Measurements from ENCODE around the gene EMP2.
"Not testable (repeated sequence)": the region's sequence is repeated elsewhere in the genome, so short reads cannot be mapped to it uniquely, and the experiment has no call there.

Gene EMP2

DNA sequence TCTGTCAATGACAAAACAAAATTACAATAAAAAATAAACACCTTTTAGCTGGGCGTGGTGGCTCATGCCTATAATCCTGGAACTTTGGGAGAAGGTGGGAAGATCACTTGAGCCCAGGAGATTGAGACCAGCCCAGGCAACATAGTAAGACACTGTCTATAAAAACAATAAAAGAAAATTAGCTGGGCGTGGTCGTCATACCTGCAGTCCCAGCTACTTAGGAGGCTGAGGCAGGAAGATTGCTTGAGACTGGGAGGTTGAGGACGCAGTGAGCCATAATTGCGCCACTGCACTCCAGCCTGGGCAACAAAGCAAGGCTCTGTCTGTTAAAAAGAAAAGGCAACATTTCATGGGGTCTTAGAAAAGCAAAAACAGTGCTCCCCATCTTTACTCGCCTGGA lies 32.7 kb downstream of the EMP2 start:
- no peak for DNase-seq

DNA sequence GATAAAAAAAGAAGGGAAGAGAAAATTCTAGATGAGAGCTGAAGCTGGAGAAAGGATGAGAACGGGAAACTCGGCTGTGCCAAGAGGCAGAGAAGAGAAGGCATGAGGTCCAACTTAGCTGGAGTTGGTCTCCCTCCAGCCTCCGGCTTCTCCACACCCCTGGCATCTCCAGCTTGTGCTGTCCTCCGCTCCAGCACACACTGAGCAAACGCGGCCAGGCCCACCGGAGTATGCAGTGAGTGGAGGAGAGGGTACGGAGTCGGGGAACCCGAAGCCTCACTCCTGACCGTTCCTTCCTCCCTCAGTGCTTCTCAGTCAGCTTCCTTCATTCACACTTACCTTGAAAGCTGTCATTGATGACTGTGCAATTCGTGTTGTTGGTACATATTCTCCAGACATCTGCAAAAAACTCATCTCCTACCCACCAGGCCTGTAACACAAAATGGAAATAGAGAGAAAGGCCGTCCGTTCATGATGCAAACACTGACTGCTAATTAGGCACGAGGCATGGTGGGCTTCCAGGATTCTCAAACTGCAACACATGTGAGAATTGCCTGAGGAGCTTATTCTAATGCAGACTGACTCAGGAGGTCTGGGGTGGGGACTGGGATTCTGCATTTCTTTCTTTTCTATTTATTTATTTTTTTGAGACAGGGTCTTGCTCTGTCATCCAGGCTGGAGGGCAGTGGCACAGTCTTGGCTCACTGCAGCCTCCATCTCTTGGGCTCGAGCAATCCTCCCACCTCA lies 37.0 kb downstream of the EMP2 start:
- DNase-seq, result no peak

DNA sequence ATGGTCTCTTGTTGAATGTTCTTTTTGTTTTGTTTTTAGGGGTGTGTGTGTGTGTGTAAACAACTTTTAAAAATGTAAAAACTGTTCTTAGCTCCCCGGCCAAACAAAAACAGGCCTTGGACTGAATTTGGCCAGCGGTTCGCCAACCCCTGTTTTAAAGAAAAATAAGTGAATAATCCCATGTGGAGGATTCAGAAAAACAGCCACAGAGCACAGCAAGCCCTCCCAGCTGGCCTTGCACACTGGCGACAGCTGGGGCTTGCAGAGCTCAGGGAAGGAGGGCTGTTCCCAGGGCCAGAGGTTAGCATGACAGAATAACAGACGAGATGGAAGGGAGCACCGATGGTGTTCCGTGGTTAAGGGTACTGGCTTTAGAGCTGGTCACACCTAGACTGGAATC lies 39.0 kb downstream of the EMP2 start:
- DNase-seq, result no peak

DNA sequence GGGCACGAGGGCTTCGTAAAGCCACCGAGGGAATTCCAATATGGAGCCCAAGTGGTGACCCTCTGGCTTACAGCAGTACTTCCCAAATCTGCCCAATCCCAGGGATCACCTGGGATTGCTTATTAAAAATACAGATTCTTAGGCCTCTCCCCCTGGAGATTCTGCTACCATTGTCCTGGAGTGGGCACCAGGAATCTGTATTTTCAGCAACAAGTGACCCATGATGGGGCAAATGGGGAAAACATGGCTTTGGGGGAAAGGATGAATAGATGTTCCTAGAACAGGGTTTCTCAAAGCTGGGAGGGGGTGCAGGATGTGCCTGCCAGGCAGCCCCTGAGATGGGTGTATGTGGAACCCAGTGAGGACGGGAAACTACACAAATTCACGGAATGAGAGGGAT lies 40.6 kb downstream of the EMP2 start:
- no peak for DNase-seq

DNA sequence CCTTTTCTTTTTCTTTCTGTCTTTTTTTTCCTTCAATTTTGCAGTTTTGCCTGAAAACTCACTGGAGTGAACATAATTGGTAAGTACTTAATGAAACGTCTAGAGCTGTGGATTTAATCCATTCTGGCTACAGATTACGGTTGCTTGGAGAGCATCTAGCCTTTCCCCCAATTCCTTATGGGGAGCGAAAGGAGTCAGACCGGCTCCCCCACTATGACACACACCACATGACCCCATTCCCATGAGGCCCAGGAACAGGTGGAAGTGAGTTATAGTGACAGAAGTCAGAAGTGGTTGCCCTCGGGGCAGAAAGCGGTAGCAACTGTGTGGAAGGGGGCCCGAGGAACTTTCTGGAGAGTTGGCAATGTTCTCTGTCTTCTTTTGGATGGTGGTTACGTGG lies 41.2 kb downstream of the EMP2 start:
- DNase-seq, result no peak

DNA sequence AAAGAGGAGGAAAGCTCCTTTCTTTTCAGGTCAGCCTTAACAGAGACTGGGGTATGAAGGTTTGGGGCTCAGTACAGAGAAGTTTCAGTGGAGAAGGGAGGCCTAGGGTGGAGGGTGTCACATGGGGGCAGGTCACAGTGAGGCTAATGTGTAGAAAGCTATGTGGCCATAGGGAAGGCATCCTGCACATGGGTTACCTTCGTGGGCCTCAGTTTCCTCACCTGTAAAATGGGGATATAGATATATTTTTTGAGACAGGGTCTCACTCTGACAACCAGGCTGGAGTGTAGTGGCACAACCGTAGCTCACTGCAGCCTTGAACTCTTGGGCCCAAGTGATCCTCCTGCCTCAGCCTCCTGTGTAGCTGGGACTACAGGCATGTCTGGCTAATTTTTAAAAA lies 41.8 kb downstream of the EMP2 start:
- DNase-seq, result no peak

DNA sequence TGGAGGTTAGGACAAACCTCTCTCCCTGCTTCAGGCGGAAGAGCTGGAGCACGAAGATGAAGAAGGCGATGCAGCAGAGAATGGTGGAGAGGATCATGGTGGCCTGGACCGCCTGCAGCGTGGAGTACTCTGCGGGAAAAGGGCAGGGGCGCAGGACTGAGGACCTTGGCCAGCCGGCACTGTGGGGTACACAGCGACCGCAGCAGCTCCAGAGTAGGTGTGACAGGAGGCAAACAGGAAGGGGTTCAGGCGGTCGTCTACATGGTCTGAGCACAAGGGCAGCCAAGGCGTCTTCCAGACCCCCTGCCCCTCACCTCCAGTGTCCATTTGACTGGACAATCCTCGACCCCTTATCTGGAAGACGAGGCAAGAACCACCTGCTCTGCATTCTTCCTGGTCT lies 42.5 kb downstream of the EMP2 start:
- DNase-seq, result no peak

DNA sequence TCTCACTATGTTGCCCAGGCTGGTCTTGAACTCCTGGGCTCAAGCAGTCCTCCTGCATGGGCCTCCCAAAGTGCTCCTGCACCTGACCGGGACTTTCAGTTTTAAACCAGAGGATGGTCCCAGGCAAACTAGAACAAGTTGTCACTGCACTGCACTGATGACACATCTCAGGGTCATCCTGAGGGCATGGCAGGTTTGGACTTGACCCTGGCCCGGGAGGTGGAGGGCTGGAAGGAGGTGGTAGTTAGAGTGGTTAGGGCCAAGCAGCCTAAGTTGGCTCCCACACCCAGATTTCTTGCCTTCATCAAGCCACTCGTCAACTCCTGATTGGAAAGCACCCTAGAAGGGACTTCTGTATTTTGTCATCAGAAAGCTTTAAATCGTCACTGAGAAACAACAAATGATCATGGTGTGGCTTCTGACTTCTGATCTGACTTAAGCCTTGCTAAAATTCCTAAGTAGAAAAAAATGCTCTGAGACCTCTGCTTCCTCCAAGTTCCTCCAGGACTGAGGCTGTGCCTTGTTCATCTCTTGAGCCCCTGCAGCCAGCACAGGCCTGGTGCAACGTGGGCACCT lies 43.5 kb downstream of the EMP2 start:
- no peak for DNase-seq

DNA sequence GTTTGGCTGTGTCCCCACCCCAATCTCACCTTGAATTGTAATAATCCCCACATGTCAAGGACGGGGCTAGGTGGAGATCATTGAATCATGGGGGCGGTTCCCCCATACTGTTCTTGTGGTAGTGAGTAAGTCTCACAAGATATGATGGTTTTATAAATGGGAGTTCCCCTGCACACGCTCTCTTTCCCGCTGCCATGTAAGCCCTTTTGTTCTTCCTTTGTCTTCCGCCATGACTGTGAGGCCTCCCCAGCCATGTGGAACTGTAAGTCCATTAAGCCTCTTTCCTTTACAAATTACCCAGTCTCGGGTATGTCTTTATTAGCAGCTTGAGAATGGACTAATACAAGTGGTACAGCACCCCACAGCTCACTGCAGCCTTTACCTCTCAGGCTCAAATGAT lies 44.1 kb downstream of the EMP2 start:
- not testable (repeated sequence) for DNase-seq

DNA sequence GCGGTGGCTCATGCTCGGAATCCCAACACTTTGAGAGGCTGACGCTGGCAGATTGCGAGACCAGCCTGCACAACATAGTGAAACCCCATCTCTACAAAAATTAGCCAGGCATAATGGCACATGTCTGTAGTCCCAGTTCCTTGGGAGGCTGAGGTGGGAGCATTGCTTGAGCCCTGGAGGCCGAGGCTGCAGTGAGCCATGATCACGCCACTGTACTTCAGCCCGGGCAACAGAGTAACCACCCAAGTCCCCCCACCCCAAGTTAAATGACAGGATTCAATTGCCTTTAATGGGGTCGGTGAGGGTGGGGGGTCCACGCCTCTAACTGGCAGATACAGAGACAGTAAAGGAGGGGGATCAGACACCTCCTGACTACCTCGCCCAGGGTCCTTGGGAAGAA lies 44.9 kb downstream of the EMP2 start:
- no peak for DNase-seq

DNA sequence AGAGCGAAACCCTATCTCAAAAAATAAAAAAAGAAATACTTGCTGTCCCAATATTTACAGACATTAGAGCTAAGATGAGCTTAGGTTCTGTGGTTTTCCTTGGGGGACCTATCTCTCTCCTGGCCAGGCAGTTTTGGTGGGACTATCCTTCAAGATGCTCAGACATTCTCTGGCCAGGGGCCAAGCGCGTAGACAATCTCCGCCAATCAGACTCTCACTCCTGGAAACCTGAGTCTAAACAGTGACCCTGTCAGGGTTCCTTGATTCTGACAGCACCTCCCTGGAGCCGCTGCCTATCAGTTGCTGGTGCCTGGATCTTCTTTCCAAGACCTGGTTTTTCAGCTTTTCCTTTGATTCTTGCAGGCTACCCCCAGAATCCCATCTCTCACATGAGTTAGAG lies 45.6 kb downstream of the EMP2 start:
- no peak for DNase-seq

DNA sequence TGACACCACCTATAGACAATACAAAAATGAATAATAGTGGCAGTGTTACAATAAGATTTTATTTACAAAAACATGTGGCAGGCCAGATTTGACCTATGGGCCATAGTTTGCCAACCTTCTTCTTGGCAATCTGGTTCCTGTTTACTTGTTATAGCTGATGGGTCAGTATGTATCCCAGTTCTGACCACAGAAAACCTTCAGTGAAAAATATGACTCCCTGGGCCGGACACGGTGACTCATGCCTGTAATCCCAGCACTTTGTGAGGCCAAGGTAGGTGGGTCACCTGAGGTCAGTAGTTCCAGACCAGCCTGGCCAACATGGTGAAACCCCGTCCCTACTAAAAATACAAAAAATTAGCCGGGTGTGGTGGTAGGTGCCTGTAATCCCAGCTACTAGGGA lies 46.8 kb downstream of the EMP2 start:
- not testable (repeated sequence) for DNase-seq

DNA sequence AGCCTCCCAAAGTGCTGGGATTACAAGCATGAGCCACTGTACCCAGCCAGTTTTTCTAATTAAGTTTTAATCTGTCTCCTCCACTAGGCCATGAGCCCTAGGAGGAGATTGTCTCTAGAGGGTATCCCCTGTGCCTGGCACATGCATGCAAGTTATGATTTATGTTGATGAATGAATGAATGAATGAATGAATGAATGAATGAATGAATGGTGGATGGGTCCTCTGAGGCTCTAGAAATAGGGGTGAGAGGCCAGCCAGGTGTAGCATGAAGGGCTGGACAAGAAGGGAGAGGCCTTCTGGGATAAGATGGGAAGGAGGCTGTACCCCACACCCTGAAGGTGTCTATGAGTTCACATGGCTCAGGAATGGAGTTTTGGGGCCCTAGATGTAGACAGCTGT lies 48.8 kb downstream of the EMP2 start:
- DNase-seq, result no peak

DNA sequence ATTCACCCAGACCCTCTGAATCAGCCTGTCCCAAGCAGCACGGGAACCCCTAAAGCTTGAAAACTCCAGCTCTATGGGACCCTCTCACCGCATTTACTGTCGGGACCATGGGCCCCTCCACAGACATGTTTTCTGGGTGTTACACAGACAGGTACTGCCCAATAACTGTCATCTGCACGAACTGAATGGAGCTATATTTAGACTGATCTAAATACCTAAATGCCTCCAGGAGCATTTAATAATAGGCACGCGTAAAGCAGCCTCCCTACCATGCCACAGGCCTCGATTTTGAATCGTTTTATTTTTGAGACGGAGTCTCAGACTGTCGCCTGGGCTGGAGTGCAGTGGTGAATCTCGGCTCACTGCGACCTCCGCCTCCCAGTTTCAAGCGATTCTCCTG lies 49.7 kb downstream of the EMP2 start:
- DNase-seq, result no peak

DNA sequence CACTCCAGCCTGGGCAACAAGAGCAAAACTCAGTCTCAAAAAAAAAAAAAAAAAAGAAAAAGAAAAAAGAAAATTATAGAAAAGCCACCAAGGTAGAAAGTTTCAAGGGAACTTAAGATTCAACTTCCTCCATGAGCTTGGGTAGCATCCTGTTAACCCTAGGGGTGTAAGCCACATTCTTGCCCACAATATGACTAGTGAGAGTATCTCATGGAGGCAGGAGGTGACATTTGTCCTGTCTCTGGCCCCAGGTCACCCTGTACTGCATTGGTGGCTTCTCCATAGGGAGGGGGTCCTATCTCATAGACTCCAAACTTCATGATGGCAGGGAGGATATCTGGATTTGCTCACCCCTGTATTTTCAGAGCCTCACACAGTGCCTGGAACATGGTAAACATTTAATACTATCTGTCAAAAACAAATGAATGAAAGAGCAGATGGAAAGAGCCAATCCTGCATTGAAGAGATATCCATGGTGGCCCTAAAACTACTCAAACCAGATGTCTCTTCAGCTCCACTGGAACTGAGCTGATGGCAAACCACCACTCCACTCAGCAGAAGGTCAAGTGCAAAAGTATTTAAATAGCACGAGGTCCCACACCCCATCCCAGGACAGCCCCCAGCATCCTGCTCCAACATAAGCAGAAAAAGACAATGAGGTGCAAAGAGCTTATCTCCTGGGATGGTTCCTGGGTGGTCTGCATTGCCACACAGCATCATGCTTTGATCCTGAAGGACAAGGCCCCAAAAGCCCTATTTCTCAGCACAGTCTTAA lies 50.3 kb downstream of the EMP2 start:
- no peak for DNase-seq

DNA sequence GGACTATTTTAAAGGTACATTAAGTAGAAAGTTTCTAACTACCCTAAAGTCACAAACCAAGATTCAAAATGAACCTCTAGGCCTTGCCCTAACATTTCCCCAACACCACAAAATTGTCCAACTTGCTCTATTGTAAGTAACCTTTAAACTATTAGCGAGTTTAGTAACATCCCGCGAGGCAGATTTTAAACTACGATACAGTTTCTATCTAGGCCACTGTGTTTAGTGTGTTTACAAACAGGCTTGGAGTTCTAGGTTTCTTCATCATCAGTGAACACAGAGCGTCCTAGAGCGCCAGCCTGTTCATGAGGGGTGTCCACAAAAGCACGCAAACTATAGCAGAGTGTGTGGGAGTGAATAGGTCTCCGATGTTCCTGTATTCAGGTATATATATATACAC lies 51.8 kb downstream of the EMP2 start:
- DNase-seq, result no peak

DNA sequence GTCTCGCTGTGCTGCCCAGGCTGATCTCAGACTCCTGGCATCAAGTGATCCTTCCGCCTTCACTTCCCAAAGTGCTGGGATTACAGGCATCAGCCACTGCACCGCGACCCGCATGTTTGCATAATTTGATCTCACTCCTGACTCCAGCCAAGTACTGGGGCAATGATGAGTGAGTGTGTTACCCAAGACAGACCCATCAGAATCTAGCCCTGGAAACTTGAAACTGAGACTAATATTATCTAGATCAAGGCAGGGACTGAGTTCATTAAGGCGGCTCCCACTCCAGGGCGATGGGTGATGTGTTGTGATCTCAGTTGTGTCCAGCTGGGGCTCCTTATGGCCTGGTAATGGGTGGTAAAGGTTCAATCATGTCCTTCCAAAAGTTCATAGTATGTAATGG lies 53.4 kb downstream of the EMP2 start:
- DNase-seq, result no peak

DNA sequence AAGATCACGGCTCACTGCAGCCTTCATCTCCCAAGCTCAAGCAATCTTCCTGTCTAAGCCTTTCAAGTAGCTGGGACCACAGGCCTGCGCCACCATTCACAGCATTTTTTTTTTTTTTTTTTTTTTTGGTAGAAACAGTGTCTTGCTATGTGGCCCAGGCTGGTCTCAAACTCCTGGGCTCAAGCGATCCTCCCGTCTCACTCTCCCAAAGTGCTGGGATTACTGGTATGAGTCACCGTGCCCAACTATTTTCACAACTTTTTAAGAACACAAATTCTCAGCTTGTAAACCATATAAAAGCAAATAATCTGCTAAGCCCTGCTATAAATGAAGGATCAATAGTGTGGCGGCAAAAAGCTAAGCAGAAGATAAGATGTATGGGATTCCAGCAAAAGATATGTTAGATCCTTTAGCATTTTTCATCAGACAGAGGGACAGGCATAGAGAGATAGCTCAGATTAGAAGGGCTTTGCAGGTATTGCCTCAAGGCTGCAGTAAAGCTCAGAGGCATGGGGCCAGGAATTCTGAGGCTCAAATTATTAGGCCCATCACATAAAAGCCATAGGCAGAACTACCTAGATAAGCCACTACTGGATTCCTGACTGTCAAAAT lies 55.1 kb downstream of the EMP2 start:
- DNase-seq, result no peak

DNA sequence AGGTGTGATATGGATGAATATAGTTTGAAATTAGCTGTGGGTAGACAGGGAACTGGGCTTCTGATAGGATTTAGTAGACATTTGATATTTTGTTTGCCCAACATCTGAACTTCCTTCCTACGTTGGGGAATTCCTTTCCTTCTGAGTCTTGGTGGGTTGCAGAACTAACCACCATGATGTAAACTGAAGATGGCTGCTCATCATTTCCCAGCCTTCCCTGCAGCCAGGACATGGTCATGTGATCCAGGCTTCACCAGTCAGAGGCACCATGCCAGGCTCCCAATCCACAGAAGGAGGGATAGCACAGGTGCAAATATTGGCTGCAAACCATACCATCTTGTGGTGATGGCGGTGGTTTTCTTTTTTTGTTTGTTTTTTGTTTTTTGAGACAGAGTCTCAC lies 57.4 kb downstream of the EMP2 start:
- DNase-seq, result no peak

DNA sequence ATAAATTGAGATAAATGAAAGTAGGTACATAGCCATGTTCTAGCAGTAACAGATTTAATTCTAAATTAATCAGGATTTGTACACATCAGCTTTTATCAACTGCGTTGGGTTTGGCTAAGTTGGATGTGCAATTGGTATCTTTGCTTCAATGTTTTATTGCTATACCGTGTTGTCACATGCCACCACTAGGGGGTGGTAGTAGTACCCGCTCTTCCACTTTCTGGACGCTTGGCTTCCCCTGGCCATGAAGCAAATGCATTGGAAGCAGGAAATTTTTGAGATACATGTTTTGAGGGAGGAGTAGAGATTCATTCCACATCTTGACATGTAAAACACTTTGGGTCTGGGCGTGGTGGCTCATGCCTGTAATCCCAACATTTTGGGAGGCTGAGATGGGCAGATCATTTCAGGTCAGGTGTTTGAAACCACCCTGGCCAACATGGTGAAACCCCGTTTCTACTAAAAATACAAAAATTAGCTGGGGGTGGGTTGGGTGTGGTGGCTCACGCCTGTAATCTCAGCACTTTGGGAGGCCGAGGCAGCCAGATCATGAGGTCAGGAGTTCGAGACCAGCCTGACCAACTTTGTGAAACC lies 58.6 kb downstream of the EMP2 start:
- DNase-seq, result no peak

DNA sequence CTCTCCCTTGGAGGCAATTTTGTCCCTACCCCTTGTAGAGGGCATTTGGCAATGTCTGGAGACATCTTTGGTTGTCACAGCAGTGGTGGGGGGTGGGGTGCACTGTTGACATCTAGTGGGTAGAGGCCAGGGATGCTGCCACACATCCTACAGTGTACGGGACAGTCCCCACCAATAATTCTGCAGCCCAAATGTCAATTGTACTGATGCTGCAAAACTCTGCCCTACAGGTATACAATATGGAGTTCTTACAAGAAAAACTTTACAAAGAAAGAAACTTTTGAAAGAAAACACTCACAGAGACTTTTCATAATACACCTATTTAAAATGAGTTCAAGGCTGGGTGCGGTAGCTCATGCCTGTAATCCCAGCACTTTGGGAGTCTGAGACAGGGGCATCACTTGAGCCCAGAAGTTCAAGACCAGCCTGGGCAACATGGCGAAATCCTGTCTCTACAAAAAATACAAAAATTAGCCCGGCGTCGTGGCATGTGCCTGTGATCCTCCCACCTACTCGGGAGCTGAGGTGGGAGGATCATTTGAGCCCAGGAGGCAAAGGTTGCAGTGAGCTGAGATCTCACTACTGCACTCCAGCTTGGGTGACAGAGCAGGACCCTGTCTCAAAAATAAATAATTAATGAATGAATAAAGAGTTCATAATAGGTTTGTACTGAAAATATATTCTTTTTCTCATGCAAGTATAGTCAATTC lies 59.4 kb downstream of the EMP2 start:
- no peak for DNase-seq

DNA sequence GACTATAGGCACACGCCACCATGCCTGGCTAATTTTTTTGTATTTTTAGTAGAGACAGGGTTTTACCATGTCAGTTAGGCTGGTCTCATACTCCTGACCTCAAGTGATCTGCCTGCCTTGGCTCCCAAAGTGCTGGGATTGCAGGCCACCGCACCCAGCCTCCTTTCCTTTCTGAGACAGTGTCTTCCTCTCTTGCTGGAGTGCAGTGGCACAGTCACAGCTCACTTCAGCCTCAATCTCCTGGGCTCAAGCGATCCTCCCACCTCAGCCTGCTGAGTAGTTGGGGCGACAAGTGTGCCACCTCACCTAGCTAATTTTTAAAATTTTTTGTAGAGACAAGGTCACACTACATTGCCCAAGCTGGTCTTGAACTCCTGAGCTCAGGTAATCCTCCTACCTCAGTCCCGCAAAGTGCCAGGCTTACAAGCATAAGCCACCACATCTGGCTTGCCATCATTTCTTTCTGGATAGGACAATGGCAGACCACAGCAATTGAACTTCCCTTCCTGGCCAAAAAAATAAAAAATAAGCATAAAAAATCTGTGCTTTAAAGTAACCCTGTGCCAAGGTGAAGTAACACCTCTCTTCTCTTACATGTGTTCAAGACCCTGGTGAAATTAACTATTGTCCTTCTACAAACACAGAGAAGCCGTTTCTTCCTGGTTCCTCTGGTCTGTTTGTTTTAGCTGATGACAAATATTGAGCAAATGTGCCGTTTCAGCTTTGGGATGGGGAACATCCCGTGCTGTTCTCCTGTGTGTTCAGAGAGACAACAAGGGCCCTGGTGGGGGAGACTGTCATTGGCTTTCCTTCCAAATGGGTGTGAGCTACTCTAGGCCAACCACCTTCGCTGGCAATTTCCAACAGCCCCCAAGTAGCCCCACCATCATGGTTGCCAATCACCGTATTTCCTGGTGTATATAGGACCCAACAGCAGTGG lies 60.2 kb downstream of the EMP2 start:
- no peak for DNase-seq

All from activated naive CD4-positive, alpha-beta T cell (primary cell).